IgD-negative memory B cell (primary cell): Measurements from ENCODE around the gene S100A9. TPM values are rescaled to one million over a fixed set of nuclear protein-coding genes. Genes with fewer than 3 reads are reported as not detected.
A peak's percentile ranks its signal among the peaks of the same experiment; 100 is the strongest.
"Not testable (repeated sequence)": the region's sequence is repeated elsewhere in the genome, so short reads cannot be mapped to it uniquely, and the experiment has no call there.

Experiments
- H3K27ac Mint-ChIP-seq, 3 donors: one replicate each; pipeline ENCODE4 v1.8.0; 2020 to 2022; ENCODE audit warnings: mild to moderate bottlenecking in 3 of 3, mixed read lengths in 3 of 3, moderate library complexity in 1 of 3
- H3K27me3 Mint-ChIP-seq: one replicate; pipeline ENCODE4 v1.8.0; 2021; ENCODE audit warnings: mixed read lengths
- H3K36me3 Mint-ChIP-seq: one replicate; pipeline ENCODE4 v1.8.0; 2020; ENCODE audit warnings: mild to moderate bottlenecking, mixed read lengths
- H3K4me1 Mint-ChIP-seq, 3 donors: one replicate each; pipeline ENCODE4 v1.8.0; 2020 to 2022; ENCODE audit warnings: mixed read lengths in 3 of 3, mild to moderate bottlenecking in 1 of 3
- H3K4me3 Mint-ChIP-seq, 4 donors: one replicate each; pipeline ENCODE4 v1.8.0; 2020 to 2022; ENCODE audit warnings: mild to moderate bottlenecking in 4 of 4, mixed read lengths in 4 of 4, moderate library complexity in 3 of 4
- H3K9me3 Mint-ChIP-seq, 3 donors: one replicate each; pipeline ENCODE4 v1.8.0; 2020 to 2021; ENCODE audit warnings: mixed read lengths in 3 of 3, mild to moderate bottlenecking in 1 of 3
- polyA plus RNA-seq: library from polyadenylated mRNA; unstranded; fragments of 300-500 nt; fragmentation: Illumina TruSeq; gene quantifications from one replicate; pipeline ENCODE4 v1.2.3, GENCODE V29; 2021

The S100A9 gene
- polyA plus RNA-seq, 1 donor from 2014 or later = 44.6 TPM

- H3K4me3 Mint-ChIP-seq = no peak overlapping the region
- H3K27ac Mint-ChIP-seq = peak overlapping the region in 1 of 3 donors; percentile 59
- H3K4me1 Mint-ChIP-seq = peaks cover 5 to 8% (median 6%) of the 10 kb centered on the region in 3 donors
- no peaks in the 10 kb centered on the region for H3K36me3 Mint-ChIP-seq
- peaks cover 0 to 2% (median 0%) of the 10 kb centered on the region in 3 donors for H3K9me3 Mint-ChIP-seq
- H3K27me3 Mint-ChIP-seq = peaks cover 36% of the 10 kb centered on the region
These were observed 17.9 kb upstream of the S100A9 start for GRCh38 chr1:153339802-153340201.

GRCh38 chr1:153340356-153340755 lies 17.3 kb upstream of the S100A9 start:
- peaks cover 39% of the 10 kb centered on the region for H3K27me3 Mint-ChIP-seq
- peaks cover 5 to 10% (median 7%) of the 10 kb centered on the region in 3 donors for H3K4me1 Mint-ChIP-seq
- no peak overlapping the region for H3K27ac Mint-ChIP-seq
- H3K9me3 Mint-ChIP-seq = no peaks in the 10 kb centered on the region
- H3K36me3 Mint-ChIP-seq = no peaks in the 10 kb centered on the region
- H3K4me3 Mint-ChIP-seq = no peak overlapping the region

GRCh38 chr1:153341431-153341934 lies 16.2 kb upstream of the S100A9 start:
- H3K4me1 Mint-ChIP-seq = peaks cover 15 to 21% (median 17%) of the 10 kb centered on the region in 3 donors

GRCh38 chr1:153342178-153342577 lies 15.5 kb upstream of the S100A9 start:
- Mint-ChIP-seq H3K27me3 (peaks cover 54% of the 10 kb centered on the region), H3K9me3 (no peaks in the 10 kb centered on the region), H3K4me3 (no peak overlapping the region), H3K27ac (no peak overlapping the region), H3K36me3 (no peaks in the 10 kb centered on the region), H3K4me1 (peaks cover 17 to 24% (median 19%) of the 10 kb centered on the region in 3 donors)

More at GRCh38 chr1:153341431-153341934, 16.2 kb upstream of the S100A9 start:
- Mint-ChIP-seq H3K36me3 (no peaks in the 10 kb centered on the region), H3K9me3 (no peaks in the 10 kb centered on the region), H3K4me3 (no peak overlapping the region), H3K27me3 (peaks cover 47% of the 10 kb centered on the region), H3K27ac (no peak overlapping the region)

- H3K4me3 Mint-ChIP-seq = no peak overlapping the region
- peaks cover 17 to 24% (median 19%) of the 10 kb centered on the region in 3 donors for H3K4me1 Mint-ChIP-seq
These were observed 14.5 kb upstream of the S100A9 start for GRCh38 chr1:153343040-153343681.

GRCh38 chr1:153343811-153344717 lies 13.6 kb upstream of the S100A9 start:
- no peaks in the 10 kb centered on the region for H3K36me3 Mint-ChIP-seq
- H3K4me1 Mint-ChIP-seq = peaks cover 17 to 24% (median 19%) of the 10 kb centered on the region in 3 donors
- H3K9me3 Mint-ChIP-seq = no peaks in the 10 kb centered on the region
- H3K27ac Mint-ChIP-seq = no peak overlapping the region
- peaks cover 62% of the 10 kb centered on the region for H3K27me3 Mint-ChIP-seq
- H3K4me3 Mint-ChIP-seq = peak overlapping the region in 1 of 4 donors; percentile 13

More at GRCh38 chr1:153343040-153343681, 14.5 kb upstream of the S100A9 start:
- Mint-ChIP-seq H3K27ac (no peak overlapping the region), H3K27me3 (peaks cover 61% of the 10 kb centered on the region), H3K36me3 (no peaks in the 10 kb centered on the region), H3K9me3 (no peaks in the 10 kb centered on the region)

- Mint-ChIP-seq H3K27me3 (peaks cover 67% of the 10 kb centered on the region), H3K9me3 (no peaks in the 10 kb centered on the region), H3K36me3 (no peaks in the 10 kb centered on the region), H3K27ac (no peak overlapping the region), H3K4me3 (peak overlapping the region in 1 of 4 donors; percentile 94), H3K4me1 (peaks cover 17 to 22% (median 19%) of the 10 kb centered on the region in 3 donors)
These were observed 13.0 kb upstream of the S100A9 start for GRCh38 chr1:153344718-153345025.

GRCh38 chr1:153345187-153346076 lies 12.2 kb upstream of the S100A9 start:
- Mint-ChIP-seq H3K4me3 (peak overlapping the region in 1 of 4 donors; percentile 94), H3K27me3 (peaks cover 68% of the 10 kb centered on the region), H3K9me3 (no peaks in the 10 kb centered on the region), H3K36me3 (no peaks in the 10 kb centered on the region), H3K27ac (no peak overlapping the region), H3K4me1 (peaks cover 17 to 21% (median 19%) of the 10 kb centered on the region in 3 donors)

GRCh38 chr1:153346077-153346723 lies 11.5 kb upstream of the S100A9 start:
- H3K27ac Mint-ChIP-seq = no peak overlapping the region
- peak overlapping the region in 2 of 4 donors; percentile 48 to 94 for H3K4me3 Mint-ChIP-seq
- H3K9me3 Mint-ChIP-seq = no peaks in the 10 kb centered on the region
- peaks cover 17 to 21% (median 19%) of the 10 kb centered on the region in 3 donors for H3K4me1 Mint-ChIP-seq
- peaks cover 66% of the 10 kb centered on the region for H3K27me3 Mint-ChIP-seq
- no peaks in the 10 kb centered on the region for H3K36me3 Mint-ChIP-seq

GRCh38 chr1:153347049-153347448 lies 10.6 kb upstream of the S100A9 start:
- not testable (repeated sequence) for H3K36me3 Mint-ChIP-seq, H3K9me3 Mint-ChIP-seq, H3K4me3 Mint-ChIP-seq, H3K27ac Mint-ChIP-seq
- H3K4me1 Mint-ChIP-seq = peaks cover 17 to 21% (median 19%) of the 10 kb centered on the region in 3 donors
- peaks cover 62% of the 10 kb centered on the region for H3K27me3 Mint-ChIP-seq

- no peak overlapping the region for H3K4me3 Mint-ChIP-seq
- H3K36me3 Mint-ChIP-seq = no peaks in the 10 kb centered on the region
- no peaks in the 10 kb centered on the region for H3K9me3 Mint-ChIP-seq
- H3K27ac Mint-ChIP-seq = no peak overlapping the region
- H3K4me1 Mint-ChIP-seq = peaks cover 17 to 21% (median 19%) of the 10 kb centered on the region in 3 donors
- peaks cover 56% of the 10 kb centered on the region for H3K27me3 Mint-ChIP-seq
These were observed 9.8 kb upstream of the S100A9 start for GRCh38 chr1:153347856-153348255.

- Mint-ChIP-seq H3K27me3 (peaks cover 51% of the 10 kb centered on the region), H3K36me3 (no peaks in the 10 kb centered on the region), H3K27ac (no peak within 1 kb of the TSS), H3K4me3 (no peak within 1 kb of the TSS), H3K4me1 (peaks cover 16 to 21% (median 17%) of the 10 kb centered on the region in 3 donors), H3K9me3 (no peaks in the 10 kb centered on the region)
These were observed 8.9 kb upstream of the S100A9 start, which contains the start of gene PGLYRP4 for GRCh38 chr1:153348511-153349362. Gene PGLYRP4, minus strand, starts transcription at chr1:153348841. Its CDS starts 909 bp downstream, at chr1:153347932.
